Stimulated activated CD8-positive, alpha-beta memory T cell treated with anti-CD3 and anti-CD28 coated beads, Interleukin-7, amount 100 ng/mL, for 4 hours (primary cell): Measurements from ENCODE around the gene CLIC2.

Source experiments
- DNase-seq, 2 donors: peaks; one replicate each; pipeline ENCODE4 v3.0.0-alpha.2; 2020; ENCODE audit warnings: low read depth in 2 of 2

The CLIC2 gene

DNA sequence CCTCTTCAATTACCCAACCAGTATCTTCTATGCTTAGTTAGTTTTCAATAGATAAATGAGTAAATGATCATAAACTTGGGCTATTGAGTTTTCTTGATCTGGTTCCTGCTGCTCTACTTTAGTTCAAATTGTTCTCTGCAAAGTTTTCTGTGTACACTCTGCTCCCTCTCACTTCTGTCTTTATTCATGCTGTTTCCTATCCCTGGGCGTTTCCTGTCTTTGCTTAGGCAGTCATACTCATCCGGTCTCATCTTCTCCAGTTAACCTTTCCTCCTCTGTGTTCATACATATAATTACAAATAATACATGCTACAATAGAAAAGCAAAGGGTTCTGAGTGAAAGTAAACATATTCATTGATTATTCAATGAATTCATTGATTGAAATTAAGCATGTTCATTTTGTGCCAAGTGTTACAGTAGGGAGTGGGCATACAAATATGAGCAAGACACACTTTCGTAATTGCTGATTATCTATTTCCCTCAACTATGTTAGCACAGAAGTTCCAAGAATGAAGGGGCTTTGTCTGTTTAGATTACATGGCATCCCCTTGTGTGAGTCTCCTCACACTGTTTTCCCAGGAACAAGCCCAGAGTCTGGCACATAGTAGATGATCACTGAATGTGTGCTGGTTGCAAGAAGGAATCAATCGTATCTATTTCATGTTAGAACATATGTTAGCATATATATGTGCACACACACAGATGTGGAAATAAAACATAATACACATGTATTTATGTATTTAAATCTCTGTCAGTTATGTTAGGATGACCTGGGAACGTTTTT is 71.3 kb downstream of the CLIC2 start:
- DNase-seq = no peak

DNA sequence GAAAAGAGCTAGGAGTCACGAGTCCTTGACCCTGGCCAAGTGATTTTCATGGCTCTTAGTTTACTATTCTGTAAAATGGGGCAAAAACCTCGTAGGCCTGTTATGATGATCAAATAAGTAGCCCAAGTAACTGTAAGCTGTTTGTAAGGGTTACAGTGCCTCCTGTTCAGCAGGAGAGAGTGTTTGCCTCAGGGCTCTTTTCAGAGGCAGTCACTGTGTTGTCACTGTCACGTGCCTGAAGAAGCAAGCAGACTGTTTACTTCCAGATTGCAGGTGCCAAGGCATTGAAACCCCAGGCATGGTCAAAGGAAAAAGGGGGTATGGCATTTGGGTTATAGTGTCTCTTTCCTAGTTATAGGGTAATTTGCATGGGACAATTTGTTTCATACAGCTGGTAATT is 74.7 kb downstream of the CLIC2 start:
- DNase-seq = no peak

DNA sequence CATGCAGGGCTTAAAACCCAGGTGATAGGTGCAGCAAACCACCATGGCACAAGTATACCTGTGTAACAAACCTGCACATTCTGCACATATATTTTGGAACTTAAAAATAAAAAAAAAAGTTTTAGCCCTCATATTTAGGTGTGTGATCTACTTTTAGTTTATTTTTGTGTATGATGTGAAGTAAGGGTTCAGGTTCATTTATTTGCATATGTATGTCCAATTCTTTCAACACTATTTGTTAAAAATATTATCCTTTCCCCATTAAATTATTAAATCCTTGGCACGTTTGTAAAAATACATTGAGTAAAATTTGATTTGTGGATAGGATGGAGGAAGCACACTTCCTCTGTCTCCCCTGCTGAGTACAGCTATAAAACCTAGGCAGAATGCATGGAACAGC is 83.0 kb downstream of the CLIC2 start:
- no peak for DNase-seq

DNA sequence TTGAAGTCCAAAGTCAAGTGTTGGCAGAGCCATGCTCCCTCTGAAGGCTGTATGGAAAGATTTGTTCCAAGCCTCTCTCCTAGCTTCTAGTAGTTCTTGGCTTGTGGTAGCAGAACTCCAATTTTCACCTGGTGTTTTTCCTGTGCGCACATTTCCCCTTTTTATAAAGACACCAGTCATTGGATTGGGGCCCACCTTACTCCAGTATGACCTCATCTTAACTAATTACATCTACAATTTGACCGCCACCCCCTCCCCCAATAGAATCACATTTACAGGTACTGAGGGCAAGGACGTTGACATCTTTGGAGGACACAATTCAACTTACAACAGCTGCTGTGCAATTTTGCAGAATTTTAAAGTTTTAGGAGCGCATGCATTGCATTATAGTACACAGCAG is 86.9 kb downstream of the CLIC2 start:
- DNase-seq = no peak

DNA sequence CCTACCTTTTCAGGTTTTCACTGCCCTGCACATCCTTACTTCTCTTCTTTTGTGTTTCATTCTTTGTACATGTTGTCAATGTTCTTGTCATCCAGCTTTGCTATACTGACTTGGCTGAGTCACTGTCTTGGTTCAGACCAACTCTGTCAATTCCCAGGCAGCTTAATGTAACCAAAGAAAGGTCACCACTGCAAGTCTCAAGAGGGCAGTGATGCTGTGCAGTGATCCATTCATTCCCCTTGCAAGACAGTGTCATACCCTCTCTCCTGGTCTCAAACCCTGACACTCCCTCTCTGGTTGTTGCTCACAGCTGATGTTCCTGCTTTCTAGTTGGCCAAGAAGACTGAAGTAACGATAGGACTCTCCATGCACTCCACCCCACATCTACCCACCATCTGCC is 87.7 kb downstream of the CLIC2 start:
- DNase-seq = no peak

DNA sequence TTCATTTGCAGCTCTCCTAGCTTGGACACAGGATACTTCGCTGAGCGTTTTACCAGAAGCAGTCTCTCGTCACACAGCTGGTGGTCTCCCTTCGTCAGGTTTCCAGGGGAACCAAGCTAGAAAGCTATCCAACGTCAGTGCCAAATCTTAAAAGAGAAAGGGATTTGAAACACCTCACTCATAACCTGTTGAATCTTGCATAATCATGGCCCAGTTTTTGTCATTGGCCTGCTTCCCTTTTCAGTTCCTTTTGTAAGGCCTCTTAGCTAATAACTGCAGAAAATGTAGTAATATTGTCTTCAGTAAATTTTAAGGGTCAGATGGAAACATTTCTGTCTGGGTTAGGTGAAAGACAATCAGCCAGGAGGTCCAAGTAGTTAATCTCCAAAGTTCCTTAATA is 92.1 kb downstream of the CLIC2 start:
- DNase-seq = no peak

DNA sequence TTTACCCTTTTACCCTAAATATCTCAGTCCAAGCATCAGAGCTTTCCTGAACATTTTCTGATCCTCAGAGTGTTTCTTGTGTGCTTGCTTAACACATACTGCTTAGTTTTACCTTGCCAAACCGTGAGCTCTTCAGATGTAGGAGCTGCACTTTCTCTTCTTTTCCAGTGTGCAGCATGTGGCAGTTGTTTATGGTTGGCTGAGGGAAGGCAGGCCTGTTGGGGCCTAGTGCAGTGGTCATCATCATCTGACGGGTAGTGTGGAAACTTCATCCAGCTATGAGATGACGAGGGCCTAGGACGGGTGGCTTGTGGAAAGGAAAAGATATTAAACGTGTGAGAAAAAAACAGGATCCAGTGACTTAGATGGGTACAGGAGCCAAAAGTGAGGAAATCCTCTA is 96.7 kb downstream of the CLIC2 start:
- DNase-seq = no peak

DNA sequence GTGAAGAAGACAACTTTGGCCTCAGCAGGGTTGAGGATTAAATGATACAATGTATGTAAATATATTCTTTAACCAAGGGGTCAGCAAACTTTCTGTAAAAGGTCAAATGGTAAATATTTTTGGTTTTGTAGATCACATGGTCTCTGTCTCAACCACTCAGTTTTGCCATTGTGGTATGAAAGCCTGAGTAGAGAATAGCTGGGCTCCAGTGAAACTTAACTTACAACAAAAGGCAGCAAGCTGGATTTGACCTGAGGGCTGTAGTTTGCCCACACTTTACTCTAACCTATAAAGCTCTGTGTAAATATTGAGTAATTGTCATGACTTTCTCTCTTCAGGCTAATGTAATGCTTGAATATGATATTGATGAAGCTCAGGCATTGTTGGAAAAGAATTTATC is 98.5 kb downstream of the CLIC2 start:
- no peak for DNase-seq

DNA sequence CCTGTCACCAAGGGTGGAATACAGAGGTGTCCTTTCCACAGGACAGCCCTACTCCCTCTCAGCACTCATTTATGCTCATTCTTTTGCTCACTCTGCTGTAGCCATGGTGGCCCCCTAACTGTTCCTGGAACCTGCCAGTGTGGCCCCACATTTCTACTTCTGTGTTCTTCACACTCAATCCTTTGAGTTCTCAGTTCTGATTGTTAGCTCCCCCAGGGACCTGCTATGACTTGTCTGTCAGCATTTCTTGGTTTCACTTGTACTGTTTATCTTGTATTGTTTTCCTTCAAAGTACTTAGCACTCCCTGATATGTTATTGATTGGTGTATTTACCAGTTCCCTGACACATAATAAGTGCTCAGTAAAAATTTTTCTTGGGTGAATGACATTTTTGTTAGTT is 103.3 kb downstream of the CLIC2 start:
- no peak for DNase-seq
